Pancreas (tissue), 10 donors: ENCODE results near the gene TRAPPC1. TPM values are rescaled to one million over a fixed set of nuclear protein-coding genes. Genes with fewer than 3 reads are reported as not detected.

Source experiments
- ATAC-seq, 4 donors: fragments of 200-7000 bp; cut with Tn5 transposase; one replicate each; pipeline versions ENCODE4 v1.8.0 to v1.9.1; 2020; ENCODE audit warnings: mild to moderate bottlenecking in 4 of 4, moderate library complexity in 4 of 4
- DNase-seq, 6 donors: peaks; one replicate each; pipeline ENCODE4 v3.0.0-alpha.2; 2020
- FAIRE-seq: peaks from 2 replicates; lab custom pipeline; 2012; peaks lifted over from hg19 to GRCh38; lab: Jason Lieb, UNC
- H3K27ac ChIP-seq, 4 donors: fragments of 200-600 bp; sonication (generic); 1 replicate in 3 of 4; 2 replicates in 1 of 4; pipeline versions ENCODE4 v1.5.0 to v1.8.0; 2020
- H3K27me3 ChIP-seq, 4 donors: fragments of 200-600 bp; one replicate each; pipeline ENCODE4 v1.8.0; 2021
- H3K36me3 ChIP-seq, 3 donors: fragments of 200-600 bp; sonication (generic) in 1 of 3; one replicate each; pipeline versions ENCODE4 v1.5.0 to v1.8.0; 2020 to 2021
- H3K4me1 ChIP-seq, 3 donors: fragments of 200-600 bp; one replicate each; pipeline ENCODE4 v1.8.0; 2021
- H3K4me3 ChIP-seq, 4 donors: fragments of 200-600 bp; sonication (generic) in 2 of 4; one replicate each; pipeline versions ENCODE4 v1.5.0 to v1.8.0; 2020 to 2021
- H3K9me3 ChIP-seq, 4 donors: fragments of 200-600 bp; one replicate each; pipeline ENCODE4 v1.8.0; 2021
- WGBS, 2 donors: extraction: QIAGEN DNeasy Blood & Tissue Kit; methylation state at CpG; one replicate each; pipeline ENCODE4 v1.1.7; 2013; 5-methylcytosine and 5-hydroxymethylcytosine counted together
- intact Hi-C, 3 donors: fragments of 100-400 bp; cut with DNase I; formaldehyde crosslinking; loops; one replicate each; pipeline versions ENCODE4 v1.11.1 to v1.14.2; 2022
- polyA plus RNA-seq, 2 donors: library from polyadenylated mRNA; stranded (reverse); fragments of 200-250 nt; gene quantifications; one replicate each; pipeline ENCODE4 v1.2.3, GENCODE V29; 2013
- total RNA-seq, 6 donors: library from RNA; stranded (reverse); fragmentation: NEBNext Ultra II Directional in 4 of 6; extraction: Animal tissue kit (Norgen Biotek cat#: 25700) in 4 of 6; gene quantifications; one replicate each; pipeline versions ENCODE4 v1.2.1 to v1.2.4, GENCODE V29; 2021 to 2023
- TF ChIP-seq, protein P1 (sequence below), 4 donors: fragments of 200-600 bp; sonication (generic) in 3 of 4; IDR thresholded peaks; one replicate each; pipeline versions ENCODE4 v1.5.0 to v1.8.0; 2021; ENCODE audit warnings: antibody characterized with exemption in 4 of 4
- donor health status: healthy with polysubstance abuse.
- donor health status: DM: no; HTN: no; CAD: no; lungs with moderate emphysema.
- donor health status: DM: no; HTN: no; CAD: no.
- donor health status: control.
- donor health status: control.
- donor health status: Bipolar disorder and iron deficiency.
- donor health status: DM: yes; HTN: yes; CAD: no.
- donor health status: DM: no; HTN: no; CAD: no.
- donor health status: DM: no; HTN: no; CAD: no.
- donor health status: DM: yes; HTN: yes; CAD: no.

TRAPPC1 gene
- total and polyA plus RNA-seq, 8 donors = 27.3 to 67.1 (median 49.1) TPM

DNA sequence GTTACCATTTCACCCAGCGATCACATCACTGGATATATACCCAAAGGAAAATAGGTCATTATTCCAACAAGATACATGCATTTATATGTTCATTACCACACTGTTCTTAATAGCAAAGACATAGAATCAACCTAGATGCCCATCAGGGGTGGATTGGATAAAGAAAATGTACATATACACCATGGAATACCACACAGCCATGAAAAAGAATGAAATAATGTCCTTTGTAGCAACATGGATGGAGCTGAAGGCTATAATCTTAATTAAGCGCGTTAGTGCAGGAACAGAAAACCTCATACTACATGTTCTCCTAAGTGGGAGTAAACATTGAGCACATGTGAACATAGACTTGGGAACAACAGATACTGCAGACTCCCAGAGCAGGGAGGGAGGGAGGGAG lies 18.8 kb upstream of the TRAPPC1 start:
- no peak for ATAC-seq
- Histone ChIP-seq H3K36me3 (peaks cover 2 to 20% (median 4%) of the 10 kb centered on the region in 3 donors), H3K9me3 (no peaks in the 10 kb centered on the region), H3K27me3 (no peaks in the 10 kb centered on the region), H3K27ac (no peak overlapping the region), H3K4me3 (no peak overlapping the region), H3K4me1 (no peaks in the 10 kb centered on the region)
- WGBS, 2 donors = 74 to 95% methylated on average over 3 of the region's 3 CpGs
- TF ChIP-seq, protein P1, sequence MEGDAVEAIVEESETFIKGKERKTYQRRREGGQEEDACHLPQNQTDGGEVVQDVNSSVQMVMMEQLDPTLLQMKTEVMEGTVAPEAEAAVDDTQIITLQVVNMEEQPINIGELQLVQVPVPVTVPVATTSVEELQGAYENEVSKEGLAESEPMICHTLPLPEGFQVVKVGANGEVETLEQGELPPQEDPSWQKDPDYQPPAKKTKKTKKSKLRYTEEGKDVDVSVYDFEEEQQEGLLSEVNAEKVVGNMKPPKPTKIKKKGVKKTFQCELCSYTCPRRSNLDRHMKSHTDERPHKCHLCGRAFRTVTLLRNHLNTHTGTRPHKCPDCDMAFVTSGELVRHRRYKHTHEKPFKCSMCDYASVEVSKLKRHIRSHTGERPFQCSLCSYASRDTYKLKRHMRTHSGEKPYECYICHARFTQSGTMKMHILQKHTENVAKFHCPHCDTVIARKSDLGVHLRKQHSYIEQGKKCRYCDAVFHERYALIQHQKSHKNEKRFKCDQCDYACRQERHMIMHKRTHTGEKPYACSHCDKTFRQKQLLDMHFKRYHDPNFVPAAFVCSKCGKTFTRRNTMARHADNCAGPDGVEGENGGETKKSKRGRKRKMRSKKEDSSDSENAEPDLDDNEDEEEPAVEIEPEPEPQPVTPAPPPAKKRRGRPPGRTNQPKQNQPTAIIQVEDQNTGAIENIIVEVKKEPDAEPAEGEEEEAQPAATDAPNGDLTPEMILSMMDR (IDR thresholded peaks at IDR 0.05) = no peak
- DNase-seq = no peak
- intact Hi-C loops = no loop called here
- no peak for FAIRE-seq

DNA sequence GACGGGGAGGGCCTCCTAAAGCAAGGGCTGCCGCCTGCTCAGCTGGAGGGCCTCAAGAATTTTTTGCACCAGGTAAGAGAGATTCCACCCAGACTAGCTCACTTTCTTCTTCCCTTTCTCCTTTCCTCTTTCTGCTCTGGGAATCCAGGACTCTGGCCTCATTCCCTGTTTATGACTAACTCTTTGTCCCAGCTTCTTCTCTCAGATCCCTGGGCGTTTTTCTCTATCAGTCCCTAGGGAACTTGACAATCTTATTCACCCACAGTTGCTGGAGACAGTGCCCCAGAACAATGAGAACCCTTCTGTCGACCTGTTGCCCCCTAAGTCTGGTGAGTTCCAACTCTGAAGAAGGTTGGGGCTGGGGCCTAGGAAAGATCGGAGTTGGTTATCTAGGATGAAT lies 15.9 kb upstream of the TRAPPC1 start:
- ATAC-seq (no peak), FAIRE-seq (no peak), DNase-seq (no peak)
- Histone ChIP-seq H3K36me3 (peaks cover 2 to 47% (median 10%) of the 10 kb centered on the region in 3 donors), H3K4me3 (no peak overlapping the region), H3K4me1 (no peaks in the 10 kb centered on the region), H3K27ac (no peak overlapping the region), H3K27me3 (no peaks in the 10 kb centered on the region), H3K9me3 (no peaks in the 10 kb centered on the region)
- 84 to 86% methylated on average over 5 of the region's 5 CpGs for WGBS, 2 donors
- TF ChIP-seq, protein P1 (IDR thresholded peaks at IDR 0.05) = no peak
- intact Hi-C loops = no loop called here

DNA sequence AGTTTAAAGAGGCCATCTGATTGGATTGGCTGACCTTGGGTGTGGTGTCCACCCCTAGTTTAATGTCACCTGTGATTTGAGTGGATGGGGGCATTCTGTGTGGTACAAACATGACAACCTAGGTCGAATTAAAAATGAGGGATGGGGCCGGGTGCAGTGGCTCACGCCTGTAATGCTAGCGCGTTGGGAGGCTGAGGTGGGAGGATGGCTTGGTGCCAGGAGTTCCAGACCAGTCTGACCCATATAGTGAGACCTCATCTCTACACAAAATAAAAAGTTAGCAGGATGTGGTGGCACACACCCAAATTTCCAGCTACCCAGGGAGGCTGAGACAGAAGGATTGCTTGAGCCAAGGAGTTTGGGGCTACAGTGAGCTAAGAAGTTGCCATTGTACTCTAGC lies 14.7 kb upstream of the TRAPPC1 start:
- 69 to 91% methylated on average over 5 of the region's 5 CpGs for WGBS, 2 donors

DNA sequence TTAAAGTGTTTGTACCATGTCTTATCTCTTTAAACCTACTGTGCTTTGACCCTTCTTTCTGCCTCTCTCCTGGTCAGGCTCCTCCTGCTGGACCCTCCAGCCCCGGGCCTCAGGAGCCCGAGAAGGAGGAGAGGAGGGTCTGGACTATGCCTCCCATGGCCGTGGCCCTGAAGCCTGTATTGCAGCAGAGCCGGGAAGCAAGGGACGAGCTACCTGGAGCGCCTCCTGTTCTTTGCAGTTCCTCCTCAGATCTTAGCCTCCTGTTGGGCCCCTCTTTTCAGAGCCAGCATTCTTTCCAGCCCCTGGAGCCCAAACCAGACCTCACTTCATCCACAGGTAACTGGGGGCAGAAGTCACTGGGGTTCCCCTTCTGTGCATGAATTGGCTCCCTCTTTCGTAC lies 13.9 kb upstream of the TRAPPC1 start:
- H3K27ac ChIP-seq = no peak overlapping the region
- no peak overlapping the region for H3K4me3 ChIP-seq
- H3K9me3 ChIP-seq = no peaks in the 10 kb centered on the region
- 88 to 96% methylated on average over 7 of the region's 7 CpGs for WGBS, 2 donors
- intact Hi-C loops = no loop called here
- no peak for DNase-seq
- TF ChIP-seq, protein P1 (IDR thresholded peaks at IDR 0.05) = no peak
- H3K4me1 ChIP-seq = no peaks in the 10 kb centered on the region
- no peak for FAIRE-seq
- peaks cover 2 to 53% (median 10%) of the 10 kb centered on the region in 3 donors for H3K36me3 ChIP-seq
- ATAC-seq = no peak
- H3K27me3 ChIP-seq = no peaks in the 10 kb centered on the region

More for the DNA sequence above, 14.7 kb upstream of the TRAPPC1 start:
- TF ChIP-seq, protein P1 (IDR thresholded peaks at IDR 0.05) = no peak
- no peak overlapping the region for H3K4me3 ChIP-seq
- ATAC-seq (no peak), DNase-seq (no peak), FAIRE-seq (no peak)
- no peak overlapping the region for H3K27ac ChIP-seq
- H3K36me3 ChIP-seq = peaks cover 2 to 47% (median 10%) of the 10 kb centered on the region in 3 donors
- intact Hi-C loops = no loop called here
- no peaks in the 10 kb centered on the region for H3K9me3 ChIP-seq
- no peaks in the 10 kb centered on the region for H3K27me3 ChIP-seq
- no peaks in the 10 kb centered on the region for H3K4me1 ChIP-seq

DNA sequence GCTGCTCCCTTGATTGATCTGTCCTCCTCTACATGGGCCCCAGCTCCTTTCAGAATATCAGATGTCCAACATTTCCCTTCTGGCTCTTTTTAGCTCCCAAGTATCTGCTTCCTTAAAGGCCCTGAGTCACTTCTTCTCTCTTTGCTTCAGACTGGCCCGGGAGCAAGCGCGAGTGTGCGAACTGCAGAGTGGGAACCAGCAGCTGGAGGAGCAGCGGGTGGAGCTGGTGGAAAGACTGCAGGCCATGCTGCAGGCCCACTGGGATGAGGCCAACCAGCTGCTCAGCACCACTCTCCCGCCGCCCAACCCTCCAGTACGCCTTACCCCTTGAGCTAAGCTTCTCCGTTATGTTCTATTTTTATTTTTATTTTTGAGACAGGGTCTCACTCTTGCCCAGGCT lies 12.6 kb upstream of the TRAPPC1 start:
- TF ChIP-seq, protein P1 (IDR thresholded peaks at IDR 0.05) = no peak
- peaks cover 2 to 64% (median 10%) of the 10 kb centered on the region in 3 donors for H3K36me3 ChIP-seq
- H3K9me3 ChIP-seq = no peaks in the 10 kb centered on the region
- no peak overlapping the region for H3K27ac ChIP-seq
- DNase-seq (no peak), FAIRE-seq (no peak), ATAC-seq (no peak)
- no peaks in the 10 kb centered on the region for H3K27me3 ChIP-seq
- no peaks in the 10 kb centered on the region for H3K4me1 ChIP-seq
- intact Hi-C loops = no loop called here
- WGBS, 2 donors = 95% methylated on average over 9 of the region's 9 CpGs
- H3K4me3 ChIP-seq = no peak overlapping the region
